GM12878 (cell line): Measurements from ENCODE around the gene SULT1C3. TPM values are rescaled to one million over a fixed set of nuclear protein-coding genes. Genes with fewer than 3 reads are reported as not detected.

ENCODE experiments used
- ATAC-seq: fragments of 200-7000 bp; cut with Tn5 transposase; 3 replicates; pipeline ENCODE4 v1.9.1; 2020; ENCODE audit warnings: mild to moderate bottlenecking, moderate library complexity
- Bru-seq: library from RNA; stranded (reverse); fragments of 400-500 nt; gene quantifications from one replicate; lab custom pipeline; 2021; lab: Mats Ljungman, UMichigan
- BruChase-seq, 2 experiments: library from RNA; stranded (reverse); fragments of 400-500 nt; gene quantifications; one replicate each; lab custom pipeline; 2021; lab: Mats Ljungman, UMichigan
- BruUV-seq: library from RNA; stranded (reverse); fragments of 400-500 nt; replicated peaks from 2 replicates; lab custom pipeline; 2021; lab: Mats Ljungman, UMichigan
- CTCF ChIA-PET: fragments of 300-600 bp; sonication (Branson Sonifier 250); formaldehyde crosslinking; extraction: SDS; loops from one replicate; lab custom pipeline; 2021; ENCODE audit warnings: inconsistent platforms; lab: Yijun Ruan, JAX
- POLR2A ChIA-PET: fragments of 350-600 bp; formaldehyde crosslinking; extraction: SDS; loops from one replicate; lab custom pipeline; 2021; ENCODE audit warnings: inconsistent platforms; lab: Charles Lee
- RAD21 ChIA-PET: fragments of 300-600 bp; sonication (Branson Sonifier 250); formaldehyde crosslinking; loops from one replicate; lab custom pipeline; 2023; ENCODE audit warnings: antibody characterized with exemption; ENCODE audit not compliant: unreplicated experiment; lab: Charles Lee
- SMC1A ChIA-PET: fragments of 300-600 bp; sonication (Branson Sonifier 250); formaldehyde crosslinking; loops from one replicate; lab custom pipeline; 2023; ENCODE audit not compliant: unreplicated experiment, uncharacterized antibody; lab: Charles Lee
- DNase-seq: peaks from one replicate; pipeline ENCODE4 v3.0.0-alpha.2; 2011; ENCODE audit warnings: low read depth, low spot score
- FAIRE-seq: peaks from 3 replicates; lab custom pipeline; 2011; peaks lifted over from hg19 to GRCh38; lab: Jason Lieb, UNC
- H2AFZ ChIP-seq: 2 replicates; pipeline ENCODE4 v1.6.0; 2011; ENCODE audit warnings: low read depth, low read length, control low read depth; ENCODE audit not compliant: control insufficient read depth
- H3K27ac ChIP-seq: 2 replicates; pipeline ENCODE4 v1.5.1; 2011; ENCODE audit warnings: control low read depth; ENCODE audit not compliant: control insufficient read depth, insufficient read depth
- H3K27me3 ChIP-seq, 2 experiments: replicated peaks in 1 of 2; 2 replicates each; pipeline versions ENCODE4 v1.6.0 to v1.6.1; 2011; ENCODE audit warnings: low read length in 1 of 2; ENCODE audit not compliant: control insufficient read depth in 2 of 2, insufficient read depth in 2 of 2
- H3K36me3 ChIP-seq, 2 experiments: 2 replicates each; pipeline ENCODE4 v1.5.1; 2011; ENCODE audit warnings: low read length in 1 of 2; ENCODE audit not compliant: control insufficient read depth in 2 of 2, insufficient read depth in 2 of 2
- H3K4me1 ChIP-seq: 2 replicates; pipeline ENCODE4 v1.6.1; 2011; ENCODE audit warnings: mild to moderate bottlenecking, low read length, moderate library complexity, mixed read lengths; ENCODE audit not compliant: control insufficient read depth, insufficient read depth
- H3K4me2 ChIP-seq: 2 replicates; pipeline ENCODE4 v1.6.0; 2011; ENCODE audit warnings: control low read depth; ENCODE audit not compliant: control insufficient read depth, insufficient read depth
- H3K4me3 ChIP-seq: fragments of 200-600 bp; sonication (generic); 2 replicates; pipeline ENCODE4 v1.5.1; 2016
- H3K79me2 ChIP-seq: 2 replicates; pipeline ENCODE4 v1.6.0; 2011; ENCODE audit warnings: low read length; ENCODE audit not compliant: control insufficient read depth, insufficient read depth
- H3K9ac ChIP-seq: 2 replicates; pipeline ENCODE4 v1.8.0; 2011; ENCODE audit warnings: low read length, control low read depth, mixed read lengths; ENCODE audit not compliant: control insufficient read depth, insufficient read depth
- H3K9me3 ChIP-seq: replicated peaks from 3 replicates; pipeline ENCODE4 v1.5.1; 2011; ENCODE audit warnings: mild to moderate bottlenecking, low read length; ENCODE audit not compliant: control insufficient read depth, insufficient read depth
- H4K20me1 ChIP-seq: 2 replicates; pipeline ENCODE4 v1.6.0; 2011; ENCODE audit not compliant: control insufficient read depth, insufficient read depth
- CHD1 ChIP-seq: IDR thresholded peaks from 2 replicates; pipeline ENCODE4 v1.6.1; 2012; ENCODE audit warnings: low read depth, low read length, improper control_type of control experiment
- HDAC6 ChIP-seq: fragments of 200-600 bp; sonication (generic); IDR thresholded peaks from one replicate; pipeline ENCODE4 v1.8.0; 2017; ENCODE audit warnings: antibody characterized with exemption; ENCODE audit not compliant: unreplicated experiment
- IKZF1 ChIP-seq: fragments of 450-650 bp; conservative IDR thresholded peaks from 2 replicates; pipeline ENCODE4 v1.6.1; 2017; ENCODE audit warnings: antibody characterized with exemption, mild to moderate bottlenecking
- LARP7 ChIP-seq: fragments of 450-650 bp; IDR thresholded peaks from 2 replicates; pipeline ENCODE4 v1.6.1; 2017; ENCODE audit warnings: mild to moderate bottlenecking
- MAX ChIP-seq: IDR thresholded peaks from 2 replicates; pipeline ENCODE4 v1.6.1; 2012; ENCODE audit warnings: low read depth, low read length, improper control_type of control experiment
- MEF2B ChIP-seq: fragments of 450-650 bp; IDR thresholded peaks from 2 replicates; pipeline ENCODE4 v1.6.1; 2018; ENCODE audit warnings: mild to moderate bottlenecking, moderate library complexity; ENCODE audit not compliant: partially characterized antibody, poor library complexity, severe bottlenecking
- RELB ChIP-seq: fragments of 450-650 bp; IDR thresholded peaks from 2 replicates; pipeline ENCODE4 v1.6.1; 2017; ENCODE audit warnings: low read depth, mild to moderate bottlenecking, moderate library complexity
- SMAD5 ChIP-seq: IDR thresholded peaks from 2 replicates; pipeline ENCODE4 v1.6.1; 2016; ENCODE audit warnings: antibody characterized with exemption, low read depth
- SP1 ChIP-seq: IDR thresholded peaks from one replicate; pipeline ENCODE4 v1.6.1; 2011; ENCODE audit warnings: low read depth, low read length
- ZNF207 ChIP-seq: fragments of 450-650 bp; IDR thresholded peaks from 2 replicates; pipeline ENCODE4 v1.6.1; 2014; ENCODE audit warnings: antibody characterized with exemption, mild to moderate bottlenecking, borderline replicate concordance
- ZNF687 ChIP-seq: fragments of 450-650 bp; IDR thresholded peaks from 2 replicates; pipeline ENCODE4 v1.6.1; 2017; ENCODE audit warnings: mild to moderate bottlenecking, moderate library complexity
- WGBS: methylation state at CpG from one replicate; pipeline ENCODE4 v1.1.6; 2016; ENCODE audit warnings: low lambda C conversion rate; ENCODE audit not compliant: insufficient replicate concordance, insufficient coverage; ENCODE audit errors: missing lambda C conversion rate; 5-methylcytosine and 5-hydroxymethylcytosine counted together
- in situ Hi-C: fragments of 300-500 bp; cut with MboI; formaldehyde crosslinking; loops from 9 replicates; pipeline ENCODE4 v1.14.3; 2018; ENCODE audit warnings: mixed read lengths
- intact Hi-C: fragments of 100-400 bp; cut with micrococcal nuclease; formaldehyde crosslinking; loops from one replicate; pipeline ENCODE4 v1.14.2; 2022; ENCODE audit not compliant: unreplicated experiment
- long read RNA-seq, 2 experiments: library from polyadenylated mRNA; unstranded; transcript quantifications; one replicate each; pipeline ENCODE4 v2.0.0, GENCODE V29; 2019 to 2020
- polyA minus RNA-seq, 3 experiments: library from RNA; depleted of rRNA, polyadenylated mRNA; stranded (reverse); fragments of >200 nt; gene quantifications; 2 replicates each; pipeline ENCODE4 v1.2.3, GENCODE V29; 2011
- polyA plus RNA-seq, 11 experiments: library from polyadenylated mRNA; depleted of rRNA in 4 of 11; unstranded in 6 of 11; stranded (reverse) in 5 of 11; fragments of >200 nt; fragmentation: Nextera tagmentation in 4 of 11; fragmentation: Illumina TruSeq in 1 of 11; extraction: Ambion mirVana in 4 of 11; extraction: Trizol in 1 of 11; gene quantifications; 1 replicate in 1 of 11; 2 replicates in 10 of 11; pipeline versions ENCODE4 v1.2.1 to v1.2.3, GENCODE V29; 2011 to 2016; ENCODE audit warnings: inconsistent platforms in 2 of 11, missing spikeins in 2 of 11, low read depth in 1 of 11
- total RNA-seq, 4 experiments: library from RNA; depleted of rRNA in 3 of 4; stranded (reverse); fragments of >200 nt in 3 of 4; fragmentation: Illumina TruSeq in 1 of 4; extraction: Trizol in 1 of 4; gene quantifications; 2 replicates each; pipeline versions ENCODE4 v1.2.1 to v1.2.3, GENCODE V29; 2013 to 2021
- TF ChIP-seq, protein P1 (sequence below): fragments of 450-650 bp; IDR thresholded peaks from 2 replicates; pipeline ENCODE4 v1.6.1; 2016; ENCODE audit warnings: mild to moderate bottlenecking, moderate library complexity, borderline replicate concordance

SULT1C3 gene
- total RNA-seq (2013; cell fraction: nucleolus; rRNA removed): not detected in 2 replicates
- total RNA-seq (2014; rRNA removed): not detected in 2 replicates
- not detected in 2 replicates for total RNA-seq (2014; rRNA removed; fragmentation: Illumina TruSeq; extraction: Trizol)
- total RNA-seq (2021): not detected in 2 replicates
- polyA plus RNA-seq (2011; ENCODE audit: low read depth): not detected
- not detected in 2 replicates for polyA plus RNA-seq (2011; rRNA removed)
- not detected in 2 replicates for polyA plus RNA-seq (2011; cell fraction: cytosol; rRNA removed)
- polyA plus RNA-seq (2011; cell fraction: nucleus; rRNA removed): not detected in 2 replicates
- not detected in 2 replicates for polyA plus RNA-seq (2012)
- not detected in 2 replicates for polyA plus RNA-seq (2014; fragmentation: Illumina TruSeq; extraction: Trizol)
- polyA plus RNA-seq (2014; fragmentation: Nextera tagmentation; extraction: Ambion mirVana): not detected
- polyA plus RNA-seq (2014; rRNA removed): not detected in 2 replicates
- not detected for polyA plus RNA-seq (2016; fragmentation: Nextera tagmentation; extraction: Ambion mirVana)
- not detected in 2 replicates for polyA minus RNA-seq (2011; rRNA and poly(A)+ RNA removed)
- polyA minus RNA-seq (2011; cell fraction: cytosol; rRNA and poly(A)+ RNA removed): not detected in 2 replicates
- not detected in 2 replicates for polyA minus RNA-seq (2011; cell fraction: nucleus; rRNA and poly(A)+ RNA removed)
- not detected for Bru-seq, nascent RNA
- not detected for BruChase-seq, experiment 1, labeled RNA remaining after a 6-hour chase
- not detected for BruChase-seq, experiment 2, labeled RNA remaining after a 2-hour chase
- long read RNA-seq, experiment 1: 0 reads
- long read RNA-seq, experiment 2: 0 reads

- ChIA-PET RAD21 (no interaction called here), CTCF (no interaction called here), POLR2A (no interaction called here), SMC1A (interaction anchor here (0.6 to 0.7 kb wide), 2 partner anchors 25 to 92 kb away, joined by 3 read pairs; no protein-coding TSS in a partner anchor)
- ATAC-seq (no peak), FAIRE-seq (no peak), DNase-seq (no peak)
- no peaks in the 10 kb centered on the region for H3K9me3 ChIP-seq
- no peak within 1 kb of the TSS for H3K4me3 ChIP-seq
- H3K4me1 ChIP-seq: no peaks in the 10 kb centered on the region
- H3K36me3 ChIP-seq: no peaks in the 10 kb centered on the region
- intact Hi-C loops (no loop called here), in situ Hi-C loops (no loop called here)
- WGBS: 0% methylated on average over 2 of the region's 2 CpGs
- no peak within 1 kb of the TSS for H3K4me2 ChIP-seq
- no TSS peak for BruUV-seq
- H2AFZ ChIP-seq: no peak within 1 kb of the TSS
- H4K20me1 ChIP-seq: no peaks in the 10 kb centered on the region
- no peaks in the 10 kb centered on the region for H3K27me3 ChIP-seq
- H3K27ac ChIP-seq: no peak within 1 kb of the TSS
- no peak within 1 kb of the TSS for H3K9ac ChIP-seq
- no peaks in the 10 kb centered on the region for H3K79me2 ChIP-seq
- no peak for TF ChIP-seq ZNF207
- no peak for TF ChIP-seq SMAD5
- TF ChIP-seq CHD1: no peak
- TF ChIP-seq SP1: no peak
- TF ChIP-seq HDAC6: no peak
- TF ChIP-seq MAX: no peak
- no peak for TF ChIP-seq IKZF1
- no peak for TF ChIP-seq ZNF687
- no peak for TF ChIP-seq RELB
- TF ChIP-seq MEF2B: no peak
- no peak for TF ChIP-seq LARP7
- TF ChIP-seq, protein P1, sequence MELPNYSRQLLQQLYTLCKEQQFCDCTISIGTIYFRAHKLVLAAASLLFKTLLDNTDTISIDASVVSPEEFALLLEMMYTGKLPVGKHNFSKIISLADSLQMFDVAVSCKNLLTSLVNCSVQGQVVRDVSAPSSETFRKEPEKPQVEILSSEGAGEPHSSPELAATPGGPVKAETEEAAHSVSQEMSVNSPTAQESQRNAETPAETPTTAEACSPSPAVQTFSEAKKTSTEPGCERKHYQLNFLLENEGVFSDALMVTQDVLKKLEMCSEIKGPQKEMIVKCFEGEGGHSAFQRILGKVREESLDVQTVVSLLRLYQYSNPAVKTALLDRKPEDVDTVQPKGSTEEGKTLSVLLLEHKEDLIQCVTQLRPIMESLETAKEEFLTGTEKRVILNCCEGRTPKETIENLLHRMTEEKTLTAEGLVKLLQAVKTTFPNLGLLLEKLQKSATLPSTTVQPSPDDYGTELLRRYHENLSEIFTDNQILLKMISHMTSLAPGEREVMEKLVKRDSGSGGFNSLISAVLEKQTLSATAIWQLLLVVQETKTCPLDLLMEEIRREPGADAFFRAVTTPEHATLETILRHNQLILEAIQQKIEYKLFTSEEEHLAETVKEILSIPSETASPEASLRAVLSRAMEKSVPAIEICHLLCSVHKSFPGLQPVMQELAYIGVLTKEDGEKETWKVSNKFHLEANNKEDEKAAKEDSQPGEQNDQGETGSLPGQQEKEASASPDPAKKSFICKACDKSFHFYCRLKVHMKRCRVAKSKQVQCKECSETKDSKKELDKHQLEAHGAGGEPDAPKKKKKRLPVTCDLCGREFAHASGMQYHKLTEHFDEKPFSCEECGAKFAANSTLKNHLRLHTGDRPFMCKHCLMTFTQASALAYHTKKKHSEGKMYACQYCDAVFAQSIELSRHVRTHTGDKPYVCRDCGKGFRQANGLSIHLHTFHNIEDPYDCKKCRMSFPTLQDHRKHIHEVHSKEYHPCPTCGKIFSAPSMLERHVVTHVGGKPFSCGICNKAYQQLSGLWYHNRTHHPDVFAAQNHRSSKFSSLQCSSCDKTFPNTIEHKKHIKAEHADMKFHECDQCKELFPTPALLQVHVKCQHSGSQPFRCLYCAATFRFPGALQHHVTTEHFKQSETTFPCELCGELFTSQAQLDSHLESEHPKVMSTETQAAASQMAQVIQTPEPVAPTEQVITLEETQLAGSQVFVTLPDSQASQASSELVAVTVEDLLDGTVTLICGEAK: no peak
Measured at GRCh38 chr2:108239786-108240185, at the start of gene SULT1C3. Gene SULT1C3 (plus strand): TSS chr2:108239968. CDS start chr2:108247195, 7,227 bp downstream.
